ENCODE data around the gene KRTAP10-12.

DNA sequence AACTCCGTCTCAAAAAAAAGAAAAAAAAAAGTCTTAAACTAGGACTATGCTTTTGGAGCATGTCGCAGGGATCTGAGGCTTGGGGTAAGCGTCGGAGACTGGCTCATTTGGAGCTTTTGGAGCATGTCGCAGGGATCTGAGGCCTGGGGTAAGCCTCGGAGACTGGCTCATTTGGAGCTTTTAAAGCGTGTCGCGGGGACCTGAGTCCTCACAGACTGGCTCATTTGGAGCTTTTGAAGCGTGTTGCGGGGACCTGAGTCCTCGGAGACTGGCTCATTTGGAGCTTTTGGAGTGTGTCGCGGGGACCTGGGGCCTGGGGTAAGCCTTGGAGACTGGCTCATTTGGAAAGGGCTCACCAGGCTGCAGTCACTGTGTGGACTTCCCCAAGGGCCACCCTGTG lies 28.0 kb downstream of the KRTAP10-12 start:
- no peak for TF ChIP-seq EZH2 (optimal IDR thresholded peaks at IDR 0.05; ENCODE audit: low read depth, low read length)
- TF ChIP-seq, protein P1, sequence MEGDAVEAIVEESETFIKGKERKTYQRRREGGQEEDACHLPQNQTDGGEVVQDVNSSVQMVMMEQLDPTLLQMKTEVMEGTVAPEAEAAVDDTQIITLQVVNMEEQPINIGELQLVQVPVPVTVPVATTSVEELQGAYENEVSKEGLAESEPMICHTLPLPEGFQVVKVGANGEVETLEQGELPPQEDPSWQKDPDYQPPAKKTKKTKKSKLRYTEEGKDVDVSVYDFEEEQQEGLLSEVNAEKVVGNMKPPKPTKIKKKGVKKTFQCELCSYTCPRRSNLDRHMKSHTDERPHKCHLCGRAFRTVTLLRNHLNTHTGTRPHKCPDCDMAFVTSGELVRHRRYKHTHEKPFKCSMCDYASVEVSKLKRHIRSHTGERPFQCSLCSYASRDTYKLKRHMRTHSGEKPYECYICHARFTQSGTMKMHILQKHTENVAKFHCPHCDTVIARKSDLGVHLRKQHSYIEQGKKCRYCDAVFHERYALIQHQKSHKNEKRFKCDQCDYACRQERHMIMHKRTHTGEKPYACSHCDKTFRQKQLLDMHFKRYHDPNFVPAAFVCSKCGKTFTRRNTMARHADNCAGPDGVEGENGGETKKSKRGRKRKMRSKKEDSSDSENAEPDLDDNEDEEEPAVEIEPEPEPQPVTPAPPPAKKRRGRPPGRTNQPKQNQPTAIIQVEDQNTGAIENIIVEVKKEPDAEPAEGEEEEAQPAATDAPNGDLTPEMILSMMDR (IDR thresholded peaks at IDR 0.05; ENCODE audit: low read length), result no peak
